Measurements from ENCODE around the gene HCFC1R1.

HCFC1R1 gene

GRCh38 chr16:3022208-3022683 is 1.5 kb downstream of the HCFC1R1 start (continued):
- TF ChIP-seq ZSCAN5A (tag by site-specific recombination; IDR thresholded peaks at IDR 0.05) = no peak
- TF ChIP-seq ZNF223 (tag by site-specific recombination; IDR thresholded peaks at IDR 0.05) = no peak
- TF ChIP-seq, protein P1, sequence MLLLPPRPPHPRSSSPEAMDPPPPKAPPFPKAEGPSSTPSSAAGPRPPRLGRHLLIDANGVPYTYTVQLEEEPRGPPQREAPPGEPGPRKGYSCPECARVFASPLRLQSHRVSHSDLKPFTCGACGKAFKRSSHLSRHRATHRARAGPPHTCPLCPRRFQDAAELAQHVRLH (tag by site-specific recombination; IDR thresholded peaks at IDR 0.05) = no peak
- no peak for TF ChIP-seq ZNF23 (tag by site-specific recombination; IDR thresholded peaks at IDR 0.05; ENCODE audit: borderline replicate concordance)
- TF ChIP-seq ZNF280C (tag by site-specific recombination; IDR thresholded peaks at IDR 0.05) = no peak
- TF ChIP-seq ZNF398 (tag by site-specific recombination; IDR thresholded peaks at IDR 0.05) = peak; percentile 59; the same call in 1 of the 2 replicates
- no peak for TF ChIP-seq ZNF146 (tag by site-specific recombination; IDR thresholded peaks at IDR 0.05)
- no peak for TF ChIP-seq ZNF394 (tag by site-specific recombination; IDR thresholded peaks at IDR 0.05; ENCODE audit: borderline replicate concordance)
- TF ChIP-seq, protein P2, sequence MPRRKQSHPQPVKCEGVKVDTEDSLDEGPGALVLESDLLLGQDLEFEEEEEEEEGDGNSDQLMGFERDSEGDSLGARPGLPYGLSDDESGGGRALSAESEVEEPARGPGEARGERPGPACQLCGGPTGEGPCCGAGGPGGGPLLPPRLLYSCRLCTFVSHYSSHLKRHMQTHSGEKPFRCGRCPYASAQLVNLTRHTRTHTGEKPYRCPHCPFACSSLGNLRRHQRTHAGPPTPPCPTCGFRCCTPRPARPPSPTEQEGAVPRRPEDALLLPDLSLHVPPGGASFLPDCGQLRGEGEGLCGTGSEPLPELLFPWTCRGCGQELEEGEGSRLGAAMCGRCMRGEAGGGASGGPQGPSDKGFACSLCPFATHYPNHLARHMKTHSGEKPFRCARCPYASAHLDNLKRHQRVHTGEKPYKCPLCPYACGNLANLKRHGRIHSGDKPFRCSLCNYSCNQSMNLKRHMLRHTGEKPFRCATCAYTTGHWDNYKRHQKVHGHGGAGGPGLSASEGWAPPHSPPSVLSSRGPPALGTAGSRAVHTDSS (tag by site-specific recombination; IDR thresholded peaks at IDR 0.05) = no peak
- TF ChIP-seq ZNF521 (tag by site-specific recombination; IDR thresholded peaks at IDR 0.05) = no peak
- TF ChIP-seq ZNF510 (tag by site-specific recombination; IDR thresholded peaks at IDR 0.05; ENCODE audit: insufficient replicate concordance) = no peak
- no peak for TF ChIP-seq SP3 (tag by site-specific recombination; IDR thresholded peaks at IDR 0.05)
- TF ChIP-seq ZFP37 (tag by site-specific recombination; IDR thresholded peaks at IDR 0.05) = no peak
- TF ChIP-seq ZNF658 (tag by site-specific recombination; IDR thresholded peaks at IDR 0.05) = no peak
- TF ChIP-seq ZNF2 (tag by site-specific recombination; IDR thresholded peaks at IDR 0.05) = no peak
- peak; percentile 6; the same call in 1 of the 2 replicates for TF ChIP-seq ZBTB6 (tag by site-specific recombination; IDR thresholded peaks at IDR 0.05)
- TF ChIP-seq ZNF175 (tag by site-specific recombination; IDR thresholded peaks at IDR 0.05) = no peak
- no peak for TF ChIP-seq PRDM2 (tag by site-specific recombination; IDR thresholded peaks at IDR 0.05; ENCODE audit: borderline replicate concordance)
- TF ChIP-seq ZNF529 (tag by site-specific recombination; IDR thresholded peaks at IDR 0.05; ENCODE audit: insufficient replicate concordance) = no peak
- no peak for TF ChIP-seq MEIS1 (CRISPR knock-in tag; IDR thresholded peaks at IDR 0.05; ENCODE audit: borderline replicate concordance)
- TF ChIP-seq, protein P3, sequence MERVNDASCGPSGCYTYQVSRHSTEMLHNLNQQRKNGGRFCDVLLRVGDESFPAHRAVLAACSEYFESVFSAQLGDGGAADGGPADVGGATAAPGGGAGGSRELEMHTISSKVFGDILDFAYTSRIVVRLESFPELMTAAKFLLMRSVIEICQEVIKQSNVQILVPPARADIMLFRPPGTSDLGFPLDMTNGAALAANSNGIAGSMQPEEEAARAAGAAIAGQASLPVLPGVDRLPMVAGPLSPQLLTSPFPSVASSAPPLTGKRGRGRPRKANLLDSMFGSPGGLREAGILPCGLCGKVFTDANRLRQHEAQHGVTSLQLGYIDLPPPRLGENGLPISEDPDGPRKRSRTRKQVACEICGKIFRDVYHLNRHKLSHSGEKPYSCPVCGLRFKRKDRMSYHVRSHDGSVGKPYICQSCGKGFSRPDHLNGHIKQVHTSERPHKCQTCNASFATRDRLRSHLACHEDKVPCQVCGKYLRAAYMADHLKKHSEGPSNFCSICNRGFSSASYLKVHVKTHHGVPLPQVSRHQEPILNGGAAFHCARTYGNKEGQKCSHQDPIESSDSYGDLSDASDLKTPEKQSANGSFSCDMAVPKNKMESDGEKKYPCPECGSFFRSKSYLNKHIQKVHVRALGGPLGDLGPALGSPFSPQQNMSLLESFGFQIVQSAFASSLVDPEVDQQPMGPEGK (tag by site-specific recombination; IDR thresholded peaks at IDR 0.05) = peak; percentile 12; the same call in 1 of the 2 replicates

Measured in HEK293 (cell line).